Endothelial cell of umbilical vein (primary cell): ENCODE measurements around the gene CCDC88B.

Source experiments
- CTCF ChIP-seq, 2 donors: IDR thresholded peaks; 1 replicate in 1 of 2; 2 replicates in 1 of 2; pipeline ENCODE4 v1.5.1; 2011; ENCODE audit warnings: low read length in 2 of 2, mild to moderate bottlenecking in 2 of 2, moderate library complexity in 2 of 2, control low read depth in 1 of 2, inconsistent platforms in 1 of 2, low read depth in 1 of 2; ENCODE audit not compliant: insufficient read depth in 1 of 2; ENCODE audit errors: extremely low read depth in 1 of 2
- EZH2 ChIP-seq: IDR thresholded peaks from 2 replicates; pipeline ENCODE4 v1.6.1; 2012; ENCODE audit warnings: borderline replicate concordance, low read depth, mild to moderate bottlenecking, moderate library complexity, low read length, inconsistent platforms; ENCODE audit not compliant: severe bottlenecking
- FOS ChIP-seq: IDR thresholded peaks from 2 replicates; pipeline ENCODE4 v1.6.1; 2011; ENCODE audit warnings: mild to moderate bottlenecking, low read length, moderate library complexity, borderline replicate concordance; ENCODE audit not compliant: insufficient read depth
- GATA2 ChIP-seq: IDR thresholded peaks from 2 replicates; pipeline ENCODE4 v1.7.0; 2011; ENCODE audit warnings: low read depth, mild to moderate bottlenecking, moderate library complexity, mixed read lengths, low read length; ENCODE audit not compliant: insufficient read length, insufficient read depth
- JUN ChIP-seq: IDR thresholded peaks from 2 replicates; pipeline ENCODE4 v1.6.1; 2011; ENCODE audit warnings: borderline replicate concordance, low read depth; ENCODE audit not compliant: insufficient read length, insufficient read depth
- POLR2A ChIP-seq: IDR thresholded peaks from 2 replicates; pipeline ENCODE4 v1.6.1; 2012; ENCODE audit warnings: low read depth, mild to moderate bottlenecking, control low read depth, low read length
- POLR2AphosphoS5 ChIP-seq: IDR thresholded peaks from 2 replicates; pipeline ENCODE4 v1.6.1; 2012; ENCODE audit warnings: low read depth, mild to moderate bottlenecking, control low read depth, low read length, moderate library complexity; ENCODE audit not compliant: insufficient read depth

GRCh38 chr11:64306563-64306875, 33.5 kb upstream of the CCDC88B start:
- TF ChIP-seq CTCF (IDR thresholded peaks at IDR 0.05; ENCODE audit: extremely low read depth in 1 of 2, insufficient read depth in 1 of 2, low read depth in 1 of 2, low read length in 2 of 2) (no peak), POLR2AphosphoS5 (no peak), GATA2 (no peak), POLR2A (no peak), EZH2 (no peak), FOS (no peak), JUN (no peak)
